AG08396 (cell line): ENCODE data around the gene LEMD2.

Experiments used
- DNase-seq: peaks from one replicate; pipeline ENCODE4 v3.0.0; 2012; ENCODE audit warnings: low spot score, mixed read lengths

The LEMD2 gene

GRCh38 chr6:33774774-33775173, 14.2 kb downstream of the LEMD2 start:
- DNase-seq = no peak

GRCh38 chr6:33772902-33773472, 15.9 kb downstream of the LEMD2 start:
- no peak for DNase-seq

- DNase-seq = no peak
Measured at GRCh38 chr6:33772082-33772830, 16.7 kb downstream of the LEMD2 start.

GRCh38 chr6:33771146-33772081, 17.5 kb downstream of the LEMD2 start:
- peak; percentile 89 for DNase-seq

GRCh38 chr6:33770833-33771145, 18.1 kb downstream of the LEMD2 start:
- DNase-seq = no peak

- no peak for DNase-seq
Measured at GRCh38 chr6:33770124-33770832, 18.7 kb downstream of the LEMD2 start.

GRCh38 chr6:33769248-33769821, 19.6 kb downstream of the LEMD2 start:
- DNase-seq = no peak

- DNase-seq = peak; percentile 86
Measured at GRCh38 chr6:33768644-33769120, 20.2 kb downstream of the LEMD2 start.

GRCh38 chr6:33766921-33767907, 21.7 kb downstream of the LEMD2 start:
- no peak for DNase-seq

- no peak for DNase-seq
Measured at GRCh38 chr6:33765368-33765767, 23.6 kb downstream of the LEMD2 start.

GRCh38 chr6:33764036-33764435, 24.9 kb downstream of the LEMD2 start:
- no peak for DNase-seq

GRCh38 chr6:33763483-33763882, 25.4 kb downstream of the LEMD2 start:
- no peak for DNase-seq

GRCh38 chr6:33762713-33763112, 26.2 kb downstream of the LEMD2 start:
- DNase-seq = no peak

- peak; percentile 48 for DNase-seq
Measured at GRCh38 chr6:33761922-33762629, 26.9 kb downstream of the LEMD2 start.

- no peak for DNase-seq
Measured at GRCh38 chr6:33761581-33761921, 27.4 kb downstream of the LEMD2 start.

- no peak for DNase-seq
Measured at GRCh38 chr6:33759887-33760629, 28.9 kb downstream of the LEMD2 start.

- DNase-seq = no peak
Measured at GRCh38 chr6:33758815-33759216, 30.1 kb downstream of the LEMD2 start.

- DNase-seq = no peak
Measured at GRCh38 chr6:33757906-33758305, 31.0 kb downstream of the LEMD2 start.

GRCh38 chr6:33757113-33757512, 31.8 kb downstream of the LEMD2 start:
- no peak for DNase-seq
